HG02623 (cell line): ENCODE results near the gene PTTG1.
A peak's percentile ranks its signal among the peaks of the same experiment; 100 is the strongest.

Experiments used
- ATAC-seq: cut with Tn5 transposase; IDR thresholded peaks from one replicate; pipeline ENCODE4 v1.9.1; 2021; ENCODE audit warnings: moderate library complexity; ENCODE audit not compliant: unreplicated experiment

Gene PTTG1

DNA sequence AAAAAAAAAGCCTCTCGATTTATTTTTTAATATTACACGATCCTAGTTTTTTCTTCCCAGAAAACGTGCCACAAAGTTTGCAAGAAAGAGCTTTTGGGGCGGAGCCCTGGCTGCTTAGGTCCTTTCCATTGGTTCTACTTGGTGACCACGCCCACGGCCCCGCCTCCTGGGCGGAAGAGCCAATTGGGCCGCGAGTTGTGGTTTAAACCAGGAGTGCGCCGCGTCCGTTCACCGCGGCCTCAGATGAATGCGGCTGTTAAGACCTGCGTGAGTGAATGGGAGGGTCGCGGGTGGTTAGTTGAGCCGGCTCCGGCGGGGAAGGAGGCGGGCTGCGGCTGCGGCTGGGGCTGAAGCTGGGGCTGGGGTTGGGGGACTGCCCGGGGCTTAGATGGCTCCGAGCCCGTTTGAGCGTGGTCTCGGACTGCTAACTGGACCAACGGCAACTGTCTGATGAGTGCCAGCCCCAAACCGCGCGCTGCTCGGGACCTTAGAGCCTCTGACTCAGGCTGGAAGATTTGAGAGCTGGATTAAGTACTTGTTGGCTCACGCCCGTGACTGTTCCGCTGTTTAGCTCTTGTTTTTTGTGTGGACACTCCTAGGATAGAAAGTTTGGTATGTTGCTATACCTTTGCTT is at the start of gene PTTG1:
Gene PTTG1, plus strand, starts transcription at position 231 of the 634 bp plus-strand sequence. CDS start 458 bp downstream, outside the sequence.
- ATAC-seq, result peak; percentile 65

DNA sequence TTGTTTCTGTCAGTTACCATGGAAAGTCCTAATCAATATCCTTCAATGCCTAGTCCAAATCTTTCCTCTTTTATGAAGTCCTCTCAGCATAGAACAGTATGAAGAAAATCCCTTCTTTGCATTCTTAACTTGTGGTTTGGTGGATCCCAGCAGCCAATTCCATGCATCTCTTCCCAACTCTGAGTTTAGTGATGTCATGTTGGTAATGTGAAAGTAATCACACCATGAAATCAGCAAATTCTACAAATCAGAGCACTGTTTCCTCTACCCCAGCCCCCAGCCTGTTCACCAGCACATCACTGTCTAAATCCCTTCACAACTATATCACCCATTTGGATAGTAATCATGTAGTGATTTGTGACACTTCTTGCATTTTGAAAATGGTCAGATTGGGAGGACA is 46.5 kb upstream of the PTTG1 start:
- ATAC-seq, result no peak

DNA sequence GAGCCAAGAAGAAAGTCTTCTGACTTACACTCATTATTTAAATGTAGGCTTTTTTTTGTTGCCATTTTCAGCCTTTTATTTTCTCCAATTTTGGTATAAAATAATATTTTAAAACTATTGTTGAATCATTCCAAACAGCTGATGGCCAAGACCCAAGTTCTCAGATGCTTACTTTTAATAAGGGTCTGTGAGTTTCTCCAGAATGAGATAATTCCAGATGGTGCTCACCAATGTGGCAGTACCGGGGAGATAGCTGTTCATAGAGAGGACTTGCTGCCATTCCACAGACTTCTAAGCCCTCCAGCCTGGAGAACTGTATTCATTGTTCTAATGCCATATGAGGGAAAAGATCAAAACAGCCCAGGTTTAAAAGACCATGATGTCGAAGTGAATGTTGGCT is 46.0 kb upstream of the PTTG1 start:
- ATAC-seq, result no peak

DNA sequence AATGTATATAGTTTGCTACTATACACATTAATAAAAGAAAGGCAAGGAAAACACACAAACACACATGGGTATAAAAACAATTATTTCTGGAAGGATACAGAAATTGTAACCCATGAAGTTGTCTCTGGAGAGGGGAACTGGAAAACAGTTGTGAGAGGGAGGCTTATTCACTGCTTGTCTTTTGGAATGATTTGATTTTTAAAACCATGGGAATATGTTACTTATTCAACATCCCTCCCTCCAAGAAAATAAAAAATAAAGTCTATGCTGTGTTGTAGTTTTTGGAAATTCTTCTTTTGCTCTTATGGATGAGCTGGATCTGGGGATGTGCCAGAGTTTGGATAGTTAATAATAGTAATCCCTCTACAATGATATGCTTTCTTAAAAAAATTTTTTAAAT is 45.2 kb upstream of the PTTG1 start:
- ATAC-seq, result no peak

DNA sequence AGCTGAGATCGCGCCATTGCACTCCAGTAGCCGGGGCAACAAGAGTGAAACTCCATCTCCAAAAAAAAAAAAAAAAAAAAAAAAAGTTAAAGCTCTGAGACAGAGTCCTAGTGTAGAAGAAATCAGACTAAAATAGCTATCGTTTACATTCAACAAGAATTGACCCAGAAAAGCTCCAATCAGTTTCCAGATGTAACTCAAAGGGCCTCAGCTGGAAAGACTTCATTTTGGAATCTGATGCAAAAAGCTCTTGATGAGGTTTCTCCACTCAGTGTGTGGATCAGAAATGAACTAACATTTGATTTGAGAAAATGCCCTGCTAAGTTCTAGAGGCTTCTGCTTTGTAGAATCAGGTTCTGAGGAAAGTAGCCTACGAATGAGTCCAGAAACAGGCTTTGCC is 44.0 kb upstream of the PTTG1 start:
- ATAC-seq, result no peak

DNA sequence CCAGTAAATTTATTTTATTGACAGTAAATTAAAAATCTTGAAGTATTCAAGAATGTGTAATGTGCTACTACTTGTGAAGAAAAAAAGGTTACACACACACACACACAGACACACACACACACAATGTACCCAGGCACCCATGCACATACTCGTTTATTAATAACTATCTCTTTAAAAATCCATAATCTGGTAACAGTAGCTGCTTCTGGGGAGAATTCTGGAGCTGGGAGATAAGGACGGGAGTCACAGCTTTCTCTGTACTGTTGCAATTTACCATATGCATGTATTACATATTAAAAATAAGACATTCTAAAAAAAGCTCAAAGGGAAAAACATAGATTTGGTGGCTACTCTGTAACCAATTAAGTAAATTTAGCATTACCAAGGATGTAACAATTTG is 43.3 kb upstream of the PTTG1 start:
- ATAC-seq, result no peak

DNA sequence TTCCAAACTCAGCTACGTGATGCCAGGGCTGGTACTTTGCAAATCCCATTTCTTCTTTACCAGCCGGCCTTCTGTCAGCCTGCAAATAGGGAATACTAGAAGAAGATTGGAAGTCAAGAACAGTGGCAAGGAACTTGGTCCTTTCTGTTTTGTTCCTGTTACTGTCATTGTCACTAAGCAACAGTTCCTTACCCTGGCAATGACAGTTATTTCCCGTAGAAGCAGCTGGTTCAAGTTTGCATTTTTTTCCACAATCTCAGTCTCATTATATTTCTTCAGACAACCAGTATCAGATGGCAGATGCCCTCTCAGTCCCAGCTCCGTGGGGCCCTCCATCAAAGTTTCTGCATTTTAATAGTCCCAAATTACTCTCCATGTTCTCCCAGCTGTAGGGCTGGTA is 42.1 kb upstream of the PTTG1 start:
- ATAC-seq, result no peak

DNA sequence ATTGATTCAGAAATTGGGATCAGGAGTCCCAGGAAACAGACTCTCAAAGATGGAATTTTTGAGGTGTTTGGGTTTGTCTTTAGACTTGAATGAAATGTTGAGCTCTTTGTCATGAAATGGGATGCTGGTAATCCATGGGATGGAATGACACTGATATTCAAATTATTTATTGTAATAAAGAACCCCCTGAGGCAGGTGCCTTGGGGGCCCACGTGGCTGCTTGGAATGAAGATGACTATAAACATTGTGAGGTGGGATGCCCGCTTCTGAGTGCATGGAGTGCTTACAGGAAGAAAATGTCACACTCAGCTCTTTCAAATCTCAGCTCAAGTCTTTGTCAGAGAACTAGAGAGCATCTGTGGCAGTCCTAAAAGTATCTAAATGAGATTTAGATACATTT is 41.6 kb upstream of the PTTG1 start:
- ATAC-seq, result no peak

DNA sequence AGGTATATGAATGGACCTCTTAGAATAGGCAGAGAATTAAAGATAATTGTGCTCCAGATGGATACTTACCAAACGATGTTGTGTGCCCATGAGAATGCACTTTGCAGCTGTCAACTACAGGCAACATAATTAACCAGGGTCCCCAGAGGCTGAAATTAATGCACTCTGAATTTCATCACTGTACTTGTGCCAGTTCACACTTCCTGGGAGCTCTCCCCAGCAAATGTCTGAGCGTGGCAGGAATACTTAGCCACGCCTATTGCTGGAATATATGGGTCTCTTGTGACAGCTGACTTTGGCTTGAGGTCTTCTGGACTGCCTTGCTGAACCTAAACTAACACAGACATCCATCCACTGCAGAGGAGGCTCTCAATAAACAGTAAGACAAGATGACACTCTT is 39.3 kb upstream of the PTTG1 start:
- ATAC-seq, result no peak

DNA sequence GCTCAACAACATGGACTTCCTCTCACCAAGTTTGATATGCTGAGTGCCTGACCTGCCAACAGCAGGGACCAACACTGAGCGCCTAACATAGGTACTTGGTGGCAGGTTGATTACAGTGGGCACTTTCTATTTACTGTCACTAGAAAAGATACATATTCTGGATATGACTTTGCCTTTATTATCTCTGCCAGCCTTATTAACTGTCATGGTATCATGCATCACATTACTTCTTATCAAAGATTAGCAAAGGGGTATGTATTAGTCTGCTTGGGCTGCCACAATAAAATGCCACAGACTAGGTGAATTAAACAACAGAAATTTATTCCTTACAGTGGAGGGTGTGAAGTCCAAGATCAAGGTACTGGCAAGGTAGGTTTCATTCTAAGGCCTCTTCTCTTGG is 37.0 kb upstream of the PTTG1 start:
- no peak for ATAC-seq

DNA sequence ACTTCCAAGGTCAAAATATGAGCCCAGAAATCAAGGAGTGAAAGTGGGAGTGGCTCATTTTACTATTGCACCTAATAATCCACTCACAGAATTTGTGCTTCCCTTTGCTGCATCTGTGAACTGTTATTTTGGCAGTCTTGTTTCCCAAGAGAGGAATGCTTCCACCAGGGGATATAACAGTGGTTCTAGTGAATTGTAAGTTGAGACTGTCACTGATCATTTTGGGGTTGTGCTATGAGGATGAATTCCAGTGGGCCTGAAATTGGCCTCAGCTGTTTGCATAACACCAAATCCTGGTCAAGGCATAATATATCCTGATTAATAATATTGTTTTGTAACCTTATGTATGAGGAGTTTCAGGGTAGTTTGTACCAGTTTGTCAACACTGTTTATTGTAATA is 36.2 kb upstream of the PTTG1 start:
- ATAC-seq, result no peak

DNA sequence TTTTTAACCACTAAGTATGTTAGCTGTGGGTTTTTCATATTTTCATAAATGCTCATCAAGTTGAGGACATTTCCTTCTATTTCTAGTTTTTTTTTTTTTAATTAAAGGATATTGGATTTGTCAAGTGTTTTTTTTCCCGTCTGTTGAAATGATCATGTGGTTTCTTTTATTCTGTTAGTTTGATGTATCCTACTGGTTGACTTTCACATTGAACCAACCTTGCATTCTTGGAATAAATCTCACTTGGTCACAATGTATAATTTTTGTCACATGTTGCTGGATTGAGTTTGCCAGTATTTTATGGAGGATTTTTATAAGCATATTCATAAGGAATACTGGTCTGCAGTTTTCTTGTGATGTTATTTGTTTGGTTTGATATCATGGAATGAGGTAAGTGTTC is 34.2 kb upstream of the PTTG1 start:
- no peak for ATAC-seq

DNA sequence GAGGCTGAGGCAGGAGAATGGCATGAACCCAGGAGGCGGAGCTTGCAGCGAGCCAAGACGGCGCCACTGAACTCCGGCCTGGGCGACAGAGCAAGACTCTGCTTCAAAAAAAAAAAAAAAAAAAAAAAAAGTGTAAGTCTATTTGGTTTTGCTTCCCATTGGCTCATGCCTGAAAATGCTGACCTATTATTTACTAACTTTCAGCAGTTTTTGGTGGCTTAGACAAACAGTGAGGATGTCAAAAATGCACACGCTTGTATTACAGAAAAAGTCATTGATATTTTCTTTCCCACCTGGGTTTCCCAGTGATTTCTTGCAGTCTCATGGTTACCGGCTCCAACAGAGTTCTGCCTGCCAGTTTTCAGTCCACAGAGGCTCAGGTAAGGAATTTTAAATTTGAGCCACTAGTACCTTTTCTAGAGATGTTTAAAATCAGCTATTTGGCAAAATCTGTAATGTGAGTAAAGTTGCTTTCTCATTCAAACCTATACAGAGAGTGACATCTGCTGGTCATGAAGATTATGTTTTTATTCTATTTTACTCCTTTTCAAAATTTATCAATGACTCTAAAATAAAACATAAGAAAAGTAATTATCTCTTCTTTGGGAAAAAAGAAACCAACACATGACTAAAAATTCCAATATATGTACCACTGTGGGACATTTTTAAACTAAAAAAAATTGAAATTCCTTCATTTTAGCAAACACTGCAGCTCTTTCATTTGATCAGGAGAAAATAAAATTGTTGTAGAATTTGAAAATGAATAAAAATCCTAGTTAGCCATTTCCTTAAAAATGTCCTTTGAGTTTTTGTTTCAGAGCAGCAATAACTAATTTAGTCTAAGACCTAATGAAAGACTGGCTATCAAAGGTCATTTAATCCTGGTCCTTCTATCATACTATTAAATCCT is 30.6 kb upstream of the PTTG1 start:
- no peak for ATAC-seq

DNA sequence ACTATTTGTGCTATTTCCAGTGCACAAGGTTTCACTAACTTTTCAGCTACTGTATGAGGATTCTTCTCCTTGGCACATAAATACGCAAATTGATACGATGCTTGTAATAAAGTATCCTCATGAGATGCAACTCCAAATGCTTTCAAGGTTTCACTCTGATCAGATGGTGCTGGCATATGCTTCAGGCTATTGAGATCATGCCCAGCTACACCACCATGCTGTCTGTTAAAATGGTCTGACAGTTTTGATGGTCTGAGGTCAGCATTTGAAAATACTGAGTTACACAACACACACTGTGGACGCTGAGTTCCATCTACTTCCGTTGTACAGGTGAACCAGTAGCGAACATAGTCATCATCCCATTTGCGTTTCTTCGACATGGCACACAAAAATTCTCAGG is 26.5 kb upstream of the PTTG1 start:
- no peak for ATAC-seq

DNA sequence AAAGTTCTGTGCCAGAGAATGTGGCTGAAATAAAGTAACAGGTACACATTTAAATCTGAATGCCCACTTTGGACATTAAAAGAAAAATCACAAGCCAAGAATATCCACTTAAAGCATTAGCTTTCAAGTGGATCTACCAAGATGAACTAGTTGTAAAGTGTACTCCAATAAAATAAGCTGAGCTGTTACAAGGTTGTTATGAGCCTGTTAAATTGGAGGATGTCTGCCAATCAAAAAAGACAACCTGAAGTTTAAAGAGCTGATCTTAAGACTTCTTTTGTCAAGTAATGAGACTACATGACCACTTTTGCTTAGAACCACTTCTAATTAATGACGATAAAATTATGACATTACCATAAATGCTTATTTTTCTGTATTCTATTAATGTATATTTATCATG is 24.2 kb upstream of the PTTG1 start:
- ATAC-seq, result no peak

DNA sequence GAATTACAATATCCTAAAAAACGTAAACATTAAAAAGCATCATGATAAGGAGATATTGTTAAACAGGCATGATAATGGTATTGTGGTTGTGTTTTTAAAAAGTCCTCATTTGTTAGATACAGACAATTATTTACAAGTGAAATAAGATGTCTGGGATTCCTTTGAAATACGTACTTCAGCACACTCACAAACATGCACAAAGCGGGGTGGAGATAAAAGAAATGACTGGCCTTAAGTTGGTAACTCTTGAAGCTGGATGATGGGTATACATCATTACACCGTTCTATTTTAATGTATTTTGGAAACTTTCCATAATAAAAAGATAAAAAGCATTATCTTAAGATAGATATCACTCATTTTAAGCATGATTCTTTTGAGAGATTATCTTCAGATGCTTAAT is 22.8 kb upstream of the PTTG1 start:
- no peak for ATAC-seq

DNA sequence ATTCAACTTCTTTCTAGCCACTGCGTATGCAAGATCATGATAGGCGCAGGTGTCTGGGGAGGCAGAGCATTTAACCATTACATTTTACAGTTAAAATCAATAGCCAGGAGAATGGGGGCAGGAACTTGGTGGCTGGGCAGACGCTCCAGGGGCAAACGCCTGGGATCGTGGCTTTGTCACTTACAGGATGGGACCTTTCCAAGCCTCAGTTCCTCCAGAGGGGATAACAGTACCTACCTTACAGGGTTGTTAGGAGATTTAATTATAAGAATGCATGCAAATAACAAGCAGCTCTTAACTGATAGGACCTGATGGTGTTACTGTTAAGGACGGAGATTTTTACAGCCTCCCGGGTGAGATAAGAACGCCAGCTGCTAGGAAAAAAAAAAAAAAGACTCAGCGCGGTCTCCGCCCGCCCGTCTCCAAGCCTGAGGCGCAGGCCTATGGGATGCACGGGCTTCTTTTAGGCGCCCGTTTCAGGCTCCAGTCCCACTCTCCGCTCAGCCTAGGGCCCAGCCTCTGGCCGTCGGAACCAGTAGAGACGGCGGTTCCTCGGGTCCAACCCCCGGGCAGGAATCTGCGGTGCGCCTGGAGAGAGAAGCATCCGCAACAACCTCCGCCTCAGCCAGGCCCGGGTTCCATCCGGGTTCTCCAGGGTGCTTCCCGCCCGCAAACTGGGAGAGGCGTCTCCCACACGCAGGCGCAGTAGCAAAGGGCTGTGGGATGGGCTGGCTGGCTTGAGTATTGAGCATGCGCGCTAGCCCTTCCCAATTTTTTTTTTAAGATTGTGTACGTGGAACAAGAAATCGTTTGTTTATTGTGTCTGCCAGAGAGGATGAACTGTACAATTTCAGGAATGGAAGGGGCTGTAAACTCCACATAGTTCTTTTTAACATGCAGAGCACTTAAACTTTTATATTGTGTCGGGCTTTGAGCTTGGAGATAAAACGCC is 22.0 kb upstream of the PTTG1 start, which contains the start of gene FAM200C:
Gene FAM200C, minus strand, starts transcription at position 653 of the 952 bp plus-strand sequence. CDS start 4,564 bp downstream, outside the sequence.
- ATAC-seq, result peak; percentile 86

DNA sequence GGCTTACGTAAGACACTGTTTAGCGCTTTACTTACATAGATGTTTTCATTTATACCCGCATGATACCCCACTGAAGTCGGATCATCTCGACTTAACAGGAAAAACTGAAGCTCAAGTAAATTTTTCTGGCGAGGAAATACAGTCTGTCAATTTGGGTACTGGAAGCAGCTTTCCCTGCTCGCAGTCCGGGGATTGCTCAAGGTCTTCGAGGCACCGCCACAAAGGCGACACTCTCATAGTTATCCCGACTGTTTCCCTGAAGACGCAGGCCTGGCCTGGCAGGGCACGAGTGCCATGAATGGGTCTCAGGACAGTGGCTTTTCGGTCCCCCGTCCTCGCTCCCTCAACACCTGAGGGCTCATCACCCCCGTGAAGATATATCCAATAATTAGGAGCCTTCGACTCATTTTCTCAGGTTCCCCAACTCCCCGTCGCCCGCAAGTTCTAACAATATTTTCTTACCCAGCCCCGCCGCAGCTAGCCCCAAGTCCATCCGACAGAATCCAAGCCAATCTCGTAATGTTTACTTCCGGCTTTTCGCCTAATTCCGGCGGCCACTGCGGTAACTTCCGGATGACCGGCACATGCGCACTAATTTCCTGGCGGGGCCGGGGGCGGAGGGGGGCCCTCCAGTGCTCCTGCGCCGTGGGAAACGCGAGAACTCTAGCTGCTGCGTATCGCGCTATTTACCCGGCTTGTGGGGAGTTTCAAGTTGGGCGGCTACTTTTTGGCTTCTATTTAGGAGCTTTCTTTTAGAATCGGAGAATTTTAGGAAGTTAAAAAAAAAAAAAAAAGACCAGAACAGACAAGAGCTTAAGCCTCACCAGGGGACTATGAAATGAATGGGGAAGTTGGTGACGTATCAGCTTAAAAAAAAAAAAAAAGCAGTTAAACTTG is 2.8 kb upstream of the PTTG1 start, which contains the start of gene SLU7:
Gene SLU7, minus strand, starts transcription at position 521 of the 897 bp plus-strand sequence. CDS start 3,787 bp downstream, outside the sequence.
- ATAC-seq, result peak; percentile 55

DNA sequence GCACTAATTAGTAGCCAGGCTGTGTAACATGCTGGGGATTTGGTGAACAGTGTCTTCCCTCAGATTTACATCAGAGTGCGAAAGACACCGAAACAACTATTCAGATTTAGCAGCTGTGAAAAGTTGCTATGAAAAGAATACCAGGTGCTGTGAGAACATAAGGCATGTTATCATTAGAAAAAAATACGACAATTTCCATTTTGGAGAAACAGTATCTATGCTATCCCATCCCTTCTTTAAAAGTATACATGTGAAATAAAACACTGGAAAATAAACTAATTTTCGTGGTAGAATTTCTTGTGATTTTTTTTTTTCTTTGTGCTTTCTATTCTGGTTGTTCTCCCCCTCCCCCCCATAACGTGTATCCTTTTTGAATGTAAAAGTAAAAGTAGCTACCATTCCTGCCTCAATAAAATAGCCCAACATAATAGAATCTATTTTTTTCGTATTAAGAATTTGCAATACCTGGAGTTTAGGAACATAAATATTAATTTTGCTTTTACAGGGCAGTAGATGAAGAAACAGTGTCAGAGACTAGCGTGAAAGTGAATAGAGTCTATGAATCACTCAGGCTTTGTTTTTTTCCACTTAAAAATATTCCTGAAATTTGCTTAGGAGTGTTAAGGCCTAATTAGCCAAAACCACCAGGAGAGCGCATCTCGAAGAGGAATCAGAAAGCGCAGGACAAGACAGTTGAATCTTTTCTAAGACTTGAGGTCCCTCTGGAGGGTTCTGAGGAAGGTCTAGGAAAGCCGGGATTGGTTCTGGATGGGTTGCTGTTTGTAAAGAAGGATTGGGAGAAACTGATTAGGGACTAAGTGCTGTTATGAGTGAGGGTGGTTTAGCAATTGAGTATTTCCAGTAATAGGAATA is 2.0 kb upstream of the PTTG1 start:
- peak; percentile 31 for ATAC-seq
